Esophagus (tissue), 2 donors: ENCODE measurements around the gene DMC1. TPM values are rescaled to one million over a fixed set of nuclear protein-coding genes. Genes with fewer than 3 reads are reported as not detected.

Experiments used
- H3K27ac ChIP-seq, 2 donors: one replicate each; pipeline ENCODE4 v1.5.1; 2013; ENCODE audit warnings: low read depth in 2 of 2, mild to moderate bottlenecking in 2 of 2, inconsistent platforms in 1 of 2, low read length in 1 of 2, moderate library complexity in 1 of 2
- H3K27me3 ChIP-seq, 2 donors: one replicate each; pipeline ENCODE4 v1.6.1; 2013; ENCODE audit warnings: low read length in 2 of 2, control low read depth in 1 of 2, mild to moderate bottlenecking in 1 of 2; ENCODE audit not compliant: insufficient read depth in 2 of 2, control insufficient read depth in 1 of 2
- H3K36me3 ChIP-seq, 2 donors: one replicate each; pipeline ENCODE4 v1.6.1; 2013; ENCODE audit warnings: low read length in 1 of 2; ENCODE audit not compliant: control insufficient read depth in 2 of 2, insufficient read depth in 2 of 2
- H3K4me1 ChIP-seq, 2 donors: one replicate each; pipeline ENCODE4 v1.6.1; 2013; ENCODE audit warnings: low read length in 1 of 2; ENCODE audit not compliant: control insufficient read depth in 2 of 2, insufficient read depth in 2 of 2
- H3K4me3 ChIP-seq, 2 donors: one replicate each; pipeline ENCODE4 v1.5.1; 2013; ENCODE audit warnings: low read length in 2 of 2, mild to moderate bottlenecking in 2 of 2, low read depth in 1 of 2, moderate library complexity in 1 of 2
- H3K9me3 ChIP-seq, 2 donors: one replicate each; pipeline ENCODE4 v1.6.1; 2013; ENCODE audit warnings: mild to moderate bottlenecking in 2 of 2, low read depth in 1 of 2, low read length in 1 of 2, moderate library complexity in 1 of 2; ENCODE audit not compliant: control insufficient read depth in 2 of 2, insufficient read depth in 1 of 2
- WGBS, 2 donors: extraction: QIAGEN DNeasy Blood & Tissue Kit; methylation state at CpG; one replicate each; pipeline ENCODE4 v1.1.7; 2013; 5-methylcytosine and 5-hydroxymethylcytosine counted together
- polyA plus RNA-seq, 2 donors: library from polyadenylated mRNA; stranded (reverse); fragments of 200-250 nt; gene quantifications; one replicate each; pipeline ENCODE4 v1.2.3, GENCODE V29; 2013
- donor health status: healthy with polysubstance abuse.
- donor health status: Bipolar disorder and iron deficiency.

Gene DMC1
- polyA plus RNA-seq, 2 donors = 0.51 to 1.3 TPM

DNA sequence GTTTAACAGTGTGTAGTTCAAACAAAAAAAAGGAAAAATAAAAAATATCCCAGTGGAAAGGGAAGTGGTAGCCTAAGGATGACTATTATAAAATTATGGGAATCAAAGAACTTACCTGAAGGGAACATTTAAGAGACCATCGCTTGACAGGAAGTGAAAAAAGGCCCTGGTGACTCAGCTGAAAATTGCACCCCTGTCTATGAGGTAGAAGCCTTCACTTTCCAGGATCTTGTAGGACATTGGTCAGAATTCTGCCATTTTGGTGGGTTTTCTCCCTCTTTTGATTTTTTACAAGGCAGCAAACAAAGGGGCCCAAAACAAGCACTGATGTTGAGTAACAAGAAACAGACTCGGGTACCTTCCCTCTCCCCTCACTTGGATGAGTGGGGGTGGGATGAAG, 79.5 kb downstream of the DMC1 start:
- Histone ChIP-seq H3K27me3 (no peaks in the 10 kb centered on the region), H3K27ac (peak overlapping the region in 1 of 2 donors; percentile 31), H3K36me3 (peaks cover 12 to 36% of the 10 kb centered on the region in 2 donors), H3K4me3 (no peak overlapping the region), H3K4me1 (no peaks in the 10 kb centered on the region), H3K9me3 (no peaks in the 10 kb centered on the region)
- WGBS, 2 donors = 52 to 62% methylated on average over 2 of the region's 2 CpGs

DNA sequence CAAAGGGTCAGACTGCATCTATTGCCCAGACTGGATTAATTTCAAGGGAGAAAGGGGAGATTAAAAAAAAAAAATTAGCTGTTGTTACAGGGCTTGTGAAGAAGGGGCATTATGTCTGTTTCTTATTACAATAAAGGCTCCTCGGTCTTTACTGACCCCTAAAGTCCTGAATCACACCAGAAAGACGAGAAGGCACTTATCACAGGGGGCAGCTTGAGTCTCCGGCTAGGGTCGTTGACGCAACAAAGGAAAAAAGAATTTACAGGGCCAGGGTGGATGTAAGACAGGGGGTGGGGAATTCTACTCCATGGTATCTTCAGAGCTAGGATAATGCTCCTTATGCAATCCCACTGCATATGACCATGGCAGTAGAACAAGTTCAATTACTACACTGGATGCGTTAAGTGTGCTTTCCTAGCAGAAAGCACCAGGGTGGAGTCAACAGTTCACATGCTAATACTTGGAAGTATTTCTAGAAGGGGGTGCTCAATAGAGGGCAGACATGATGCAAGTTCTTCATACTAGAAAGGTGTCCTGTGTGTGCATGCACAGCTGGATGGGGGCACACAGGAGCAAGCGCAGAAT, 80.3 kb downstream of the DMC1 start:
- H3K27ac ChIP-seq = no peak overlapping the region
- peaks cover 17 to 29% of the 10 kb centered on the region in 2 donors for H3K36me3 ChIP-seq
- no peaks in the 10 kb centered on the region for H3K9me3 ChIP-seq
- 82 to 85% methylated on average over 7 of the region's 7 CpGs for WGBS, 2 donors
- no peaks in the 10 kb centered on the region for H3K4me1 ChIP-seq
- H3K27me3 ChIP-seq = no peaks in the 10 kb centered on the region
- no peak overlapping the region for H3K4me3 ChIP-seq

DNA sequence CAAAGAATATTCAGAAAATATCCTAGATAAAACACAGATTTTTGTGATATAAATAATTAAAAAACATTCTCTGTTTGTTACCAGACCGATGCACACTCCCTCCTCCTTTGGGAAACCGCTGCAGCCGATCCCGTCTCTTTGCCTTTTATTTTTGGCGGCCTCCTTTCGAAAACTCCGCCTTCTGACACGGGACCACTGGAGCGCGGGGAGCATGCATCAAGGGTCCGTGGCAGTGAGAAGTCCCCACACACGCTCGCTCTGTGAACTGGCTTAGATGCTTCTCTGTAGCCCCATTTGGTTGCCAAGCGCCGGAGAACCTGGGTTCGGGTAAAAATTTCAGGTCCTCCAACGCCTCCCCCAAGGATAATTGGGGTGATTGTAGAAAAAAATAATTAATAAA, 80.8 kb downstream of the DMC1 start:
- Histone ChIP-seq H3K36me3 (peaks cover 22 to 31% of the 10 kb centered on the region in 2 donors), H3K9me3 (no peaks in the 10 kb centered on the region), H3K27ac (no peak overlapping the region), H3K4me3 (no peak overlapping the region), H3K4me1 (no peaks in the 10 kb centered on the region), H3K27me3 (no peaks in the 10 kb centered on the region)
- WGBS, 2 donors = 95 to 96% methylated on average over 17 of the region's 17 CpGs

DNA sequence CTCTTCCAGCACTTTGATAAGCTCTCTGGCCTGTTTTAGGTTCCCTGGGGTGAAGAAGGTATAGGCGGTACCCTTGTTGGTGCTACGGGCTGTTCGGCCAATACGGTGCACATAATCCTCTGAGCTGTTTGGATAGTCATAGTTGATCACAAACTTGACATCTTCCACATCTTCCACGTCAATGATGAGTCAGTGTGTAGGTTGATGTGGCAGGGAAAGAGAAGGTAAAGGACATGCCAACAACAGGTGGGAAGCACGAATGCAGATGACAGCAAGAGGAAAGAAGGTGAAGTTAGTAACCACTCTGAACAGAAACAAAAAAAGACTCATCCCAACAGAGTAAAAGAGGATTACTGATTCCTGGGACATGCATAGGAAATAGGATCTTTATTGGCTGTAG, 82.0 kb downstream of the DMC1 start:
- Histone ChIP-seq H3K36me3 (peaks cover 26 to 27% of the 10 kb centered on the region in 2 donors), H3K27me3 (no peaks in the 10 kb centered on the region), H3K9me3 (no peaks in the 10 kb centered on the region), H3K27ac (no peak overlapping the region), H3K4me3 (no peak overlapping the region), H3K4me1 (no peaks in the 10 kb centered on the region)
- WGBS, 2 donors = 75% methylated on average over 6 of the region's 6 CpGs

DNA sequence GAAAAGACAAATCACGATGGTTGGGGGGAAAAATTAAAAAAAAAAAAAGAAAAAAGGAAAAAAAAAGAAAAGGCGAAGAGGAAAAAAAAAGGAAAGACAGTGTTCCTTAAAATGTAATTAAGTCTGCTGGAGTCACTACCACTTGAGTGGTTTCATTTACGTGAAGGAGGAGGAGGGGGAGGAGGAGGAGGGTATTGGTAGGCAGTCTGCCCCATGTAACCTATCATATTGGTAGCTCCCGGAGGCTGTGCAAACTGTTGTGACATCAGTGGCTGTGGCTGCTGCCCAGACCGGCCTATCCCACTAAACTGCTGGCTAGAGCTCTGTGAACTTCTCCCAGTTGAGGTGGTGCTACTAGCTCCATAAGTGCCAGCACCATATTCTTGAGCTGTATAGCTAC, 84.2 kb downstream of the DMC1 start:
- H3K27me3 ChIP-seq = no peaks in the 10 kb centered on the region
- H3K36me3 ChIP-seq = peaks cover 27 to 34% of the 10 kb centered on the region in 2 donors
- H3K4me3 ChIP-seq = no peak overlapping the region
- H3K27ac ChIP-seq = peak overlapping the region in 1 of 2 donors; percentile 13
- H3K4me1 ChIP-seq = no peaks in the 10 kb centered on the region
- H3K9me3 ChIP-seq = no peaks in the 10 kb centered on the region
- WGBS, 2 donors = 70 to 78% methylated on average over 5 of the region's 5 CpGs

DNA sequence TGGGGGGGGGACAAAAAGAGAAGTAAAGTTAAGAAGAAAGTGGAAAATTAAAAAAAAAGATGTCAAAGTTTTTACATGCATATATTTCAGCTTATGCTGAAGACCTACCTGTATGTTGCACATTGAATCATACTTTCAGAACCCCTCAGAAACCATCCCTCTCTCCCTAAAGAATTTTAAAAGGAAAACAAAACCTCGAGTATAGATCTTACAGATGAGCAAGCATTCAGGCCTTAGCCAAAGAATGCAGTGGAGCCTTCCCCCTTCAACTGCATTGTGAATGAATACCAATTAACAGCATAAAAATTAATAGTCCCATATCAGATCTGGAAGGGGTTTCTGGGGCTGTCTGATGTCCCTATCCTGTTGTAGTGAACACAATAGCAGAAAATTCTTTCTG, 85.7 kb downstream of the DMC1 start:
- Histone ChIP-seq H3K27me3 (no peaks in the 10 kb centered on the region), H3K4me3 (no peak overlapping the region), H3K36me3 (peaks cover 24 to 28% of the 10 kb centered on the region in 2 donors), H3K27ac (no peak overlapping the region), H3K4me1 (no peaks in the 10 kb centered on the region), H3K9me3 (no peaks in the 10 kb centered on the region)
- WGBS, 2 donors = 74 to 80% methylated on average over 1 of the region's 1 CpG

DNA sequence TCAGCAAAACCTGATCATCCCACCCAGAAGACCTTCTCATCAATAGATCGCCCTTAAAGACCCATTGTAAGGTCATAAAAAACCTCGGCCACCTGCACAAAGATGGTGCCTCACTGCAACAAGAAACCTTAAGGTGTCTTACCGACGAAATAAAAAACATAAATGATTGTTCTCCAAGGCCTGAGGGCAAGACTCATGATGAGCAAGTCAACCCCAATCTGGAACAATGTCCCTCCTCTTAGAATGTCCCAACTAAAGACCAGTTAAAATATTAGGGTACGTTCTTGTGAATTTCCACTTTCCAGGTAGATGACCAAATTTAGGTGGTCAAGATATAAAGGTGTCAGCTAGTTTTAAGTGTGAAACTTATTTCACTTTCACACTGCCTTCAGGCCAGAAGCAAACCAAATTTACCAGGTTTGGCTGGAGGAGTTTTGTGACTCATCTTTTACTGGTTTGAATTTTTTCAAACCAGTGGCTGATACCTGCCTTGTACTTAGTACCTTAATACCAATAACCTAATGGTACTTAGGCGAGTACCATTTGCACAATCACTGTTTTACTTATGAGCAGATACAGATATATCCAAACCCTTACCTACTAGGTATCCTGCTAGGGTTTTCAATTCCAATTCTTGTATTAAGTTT, 87.2 kb downstream of the DMC1 start:
- no peak overlapping the region for H3K4me3 ChIP-seq
- H3K36me3 ChIP-seq = peaks cover 23 to 24% of the 10 kb centered on the region in 2 donors
- H3K27ac ChIP-seq = no peak overlapping the region
- no peaks in the 10 kb centered on the region for H3K27me3 ChIP-seq
- WGBS, 2 donors = 90% methylated on average over 6 of the region's 6 CpGs
- no peaks in the 10 kb centered on the region for H3K4me1 ChIP-seq
- no peaks in the 10 kb centered on the region for H3K9me3 ChIP-seq

DNA sequence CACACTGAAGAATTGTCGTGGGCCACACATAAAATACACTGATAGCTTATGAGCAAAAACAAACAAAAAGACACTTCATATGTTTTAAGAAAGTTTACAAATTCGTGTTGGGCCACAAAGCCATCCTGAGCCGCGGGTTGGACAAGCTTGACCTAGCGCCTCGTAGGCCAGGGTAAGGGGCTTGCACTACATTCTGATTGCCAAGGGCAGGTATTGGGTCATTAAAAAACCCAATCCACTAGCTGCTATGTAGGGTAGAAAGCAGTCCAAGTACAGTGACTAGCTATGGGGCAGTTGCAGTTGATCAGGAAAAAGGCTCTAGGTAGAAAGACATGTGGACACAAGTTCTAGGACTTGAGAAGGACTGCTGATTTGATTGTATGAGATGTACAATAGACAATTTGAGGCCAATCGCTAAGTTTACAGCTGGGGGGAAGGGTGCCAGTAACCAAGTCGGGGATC, 88.1 kb downstream of the DMC1 start:
- Histone ChIP-seq H3K4me3 (no peak overlapping the region), H3K27me3 (no peaks in the 10 kb centered on the region), H3K36me3 (peaks cover 21 to 24% of the 10 kb centered on the region in 2 donors), H3K4me1 (no peaks in the 10 kb centered on the region), H3K27ac (no peak overlapping the region), H3K9me3 (no peaks in the 10 kb centered on the region)
- 86 to 91% methylated on average over 8 of the region's 8 CpGs for WGBS, 2 donors

DNA sequence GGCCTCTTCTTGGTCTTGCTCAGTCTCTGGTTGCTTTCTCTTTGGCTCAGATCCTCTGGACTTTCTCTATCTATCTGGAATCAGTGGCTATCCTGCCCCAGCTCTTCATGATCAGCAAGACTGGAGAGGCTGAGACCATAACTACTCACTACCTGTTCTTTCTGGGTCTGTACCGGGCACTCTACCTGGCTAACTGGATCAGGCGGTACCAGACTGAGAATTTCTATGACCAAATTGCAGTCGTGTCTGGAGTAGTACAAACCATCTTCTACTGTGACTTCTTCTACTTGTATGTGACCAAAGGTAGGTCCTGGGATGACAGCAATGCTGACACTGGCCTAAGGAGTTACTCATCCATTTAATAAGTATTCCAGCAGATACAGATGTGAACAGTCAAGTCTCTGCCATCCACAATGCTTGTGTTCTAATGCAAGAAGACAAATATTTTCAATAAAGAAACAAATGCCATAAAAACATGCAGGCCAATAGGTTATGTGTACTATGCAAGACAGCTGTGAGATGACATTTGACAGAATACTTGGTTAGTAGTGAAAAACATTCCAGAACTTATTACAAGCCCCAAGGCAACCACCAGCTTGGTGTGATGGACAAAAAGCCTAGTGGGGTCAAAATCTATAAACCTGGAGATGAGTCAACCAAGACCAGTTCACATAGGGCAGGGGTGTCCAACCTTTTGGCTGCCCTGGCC, 88.7 kb downstream of the DMC1 start:
- Histone ChIP-seq H3K27me3 (no peaks in the 10 kb centered on the region), H3K36me3 (peaks cover 21 to 24% of the 10 kb centered on the region in 2 donors), H3K9me3 (no peaks in the 10 kb centered on the region), H3K4me1 (no peaks in the 10 kb centered on the region), H3K27ac (no peak overlapping the region), H3K4me3 (no peak overlapping the region)
- WGBS, 2 donors = 90 to 92% methylated on average over 3 of the region's 3 CpGs
